Fibroblast of the aortic adventitia (primary cell): Measurements from ENCODE around the gene OR13C2. TPM values are rescaled to one million over a fixed set of nuclear protein-coding genes. Genes with fewer than 3 reads are reported as not detected.

ENCODE experiments used
- DNase-seq: peaks from one replicate; pipeline ENCODE4 v3.0.0-alpha.2; 2010; ENCODE audit warnings: low read depth
- H3K4me3 ChIP-seq: 2 replicates; pipeline ENCODE4 v1.5.1; 2011; ENCODE audit warnings: low read depth, mild to moderate bottlenecking, control low read depth, low read length, moderate library complexity
- CTCF ChIP-seq: IDR thresholded peaks from 2 replicates; pipeline ENCODE4 v1.5.1; 2011; ENCODE audit warnings: mild to moderate bottlenecking, low read length, control low read depth, inconsistent platforms; ENCODE audit not compliant: insufficient read depth
- total RNA-seq: library from RNA; depleted of rRNA; stranded (reverse); fragments of >200 nt; gene quantifications from 2 replicates; pipeline ENCODE4 v1.2.3, GENCODE V29; 2012; ENCODE audit warnings: low replicate concordance

The OR13C2 gene
- total RNA-seq, 1 donor, result not detected

- TF ChIP-seq CTCF, result no peak
- DNase-seq, result no peak
- H3K4me3 ChIP-seq, result no peak overlapping the region
Measured at GRCh38 chr9:104555521-104555920, 49.9 kb downstream of the OR13C2 start.

Other genes starting within 250 kb of the OR13C2 start
- gene OR13F1, start 101.4 kb downstream of the OR13C2 start, total RNA-seq, result not detected in 2 replicates
- not detected in 2 replicates for gene OR13C4, start 78.4 kb downstream of the OR13C2 start, total RNA-seq
- gene OR13C3, start 68.8 kb downstream of the OR13C2 start, total RNA-seq, result not detected in 2 replicates
- gene OR13C8, start 36.5 kb downstream of the OR13C2 start, total RNA-seq, result not detected in 2 replicates
- gene OR13C5, start 6.2 kb downstream of the OR13C2 start, total RNA-seq, result not detected in 2 replicates
- not detected in 2 replicates for gene OR13C9, start 12.6 kb upstream of the OR13C2 start, total RNA-seq
- gene OR13D1, start 88.9 kb upstream of the OR13C2 start, total RNA-seq, result not detected in 2 replicates
- gene NIPSNAP3A, start 142.1 kb upstream of the OR13C2 start, total RNA-seq, result 52.9 and 56.6 TPM in 2 replicates
- 0.72 TPM in 1 of 2 replicates, not detected in the other for gene NIPSNAP3B, start 158.5 kb upstream of the OR13C2 start, total RNA-seq